Posterior vena cava (tissue), 2 donors: ENCODE measurements around the gene MAN2B2. TPM values are rescaled to one million over a fixed set of nuclear protein-coding genes. Genes with fewer than 3 reads are reported as not detected.
"Not testable (repeated sequence)": the region's sequence is repeated elsewhere in the genome, so short reads cannot be mapped to it uniquely, and the experiment has no call there.

Experiments used
- DNase-seq: peaks from one replicate; pipeline ENCODE4 v3.0.0-alpha.2; 2020; ENCODE audit warnings: low spot score
- intact Hi-C, 2 donors: fragments of 100-400 bp; cut with DNase I; formaldehyde crosslinking; loops; one replicate each; pipeline versions ENCODE4 v1.14.1 to v1.14.2; 2022 to 2023
- total RNA-seq, 2 donors: library from RNA; stranded (reverse); fragmentation: NEBNext Ultra II Directional; extraction: Animal tissue kit (Norgen Biotek cat#: 25700); gene quantifications; one replicate each; pipeline ENCODE4 v1.2.1, GENCODE V29; 2021
- donor health status: DM: yes; HTN: yes; CAD: no.
- donor health status: DM: yes; HTN: yes; CAD: no.

MAN2B2 gene
- total RNA-seq, 2 donors from 2014 or later = 23.7 to 36.3 TPM

GRCh38 chr4:6655924-6656323, 80.9 kb downstream of the MAN2B2 start:
- intact Hi-C loops = no loop called here
- no peak for DNase-seq

GRCh38 chr4:6657242-6658208, 82.5 kb downstream of the MAN2B2 start:
- intact Hi-C loops = no loop called here
- DNase-seq = no peak

DNA sequence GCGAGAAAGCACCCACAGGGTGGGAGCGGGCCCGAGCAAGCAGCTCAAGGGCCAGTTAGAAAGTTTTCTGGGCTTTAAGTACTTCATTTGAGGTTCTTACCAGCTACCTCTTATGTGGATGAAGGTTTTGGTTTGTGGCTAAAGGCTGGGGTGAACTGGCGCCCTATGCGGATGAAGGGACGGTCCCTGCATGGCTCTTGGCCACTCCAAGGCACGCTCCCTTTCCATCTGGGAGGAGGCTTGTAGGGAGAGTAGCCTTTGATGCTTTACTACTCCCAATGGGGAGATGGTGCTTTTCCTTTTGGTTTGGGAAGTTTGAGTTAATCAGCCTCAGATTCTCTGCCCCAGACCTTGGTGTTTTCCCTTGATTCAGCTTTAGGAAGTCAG, 83.2 kb downstream of the MAN2B2 start:
- no peak for DNase-seq
- intact Hi-C loops = no loop called here

DNA sequence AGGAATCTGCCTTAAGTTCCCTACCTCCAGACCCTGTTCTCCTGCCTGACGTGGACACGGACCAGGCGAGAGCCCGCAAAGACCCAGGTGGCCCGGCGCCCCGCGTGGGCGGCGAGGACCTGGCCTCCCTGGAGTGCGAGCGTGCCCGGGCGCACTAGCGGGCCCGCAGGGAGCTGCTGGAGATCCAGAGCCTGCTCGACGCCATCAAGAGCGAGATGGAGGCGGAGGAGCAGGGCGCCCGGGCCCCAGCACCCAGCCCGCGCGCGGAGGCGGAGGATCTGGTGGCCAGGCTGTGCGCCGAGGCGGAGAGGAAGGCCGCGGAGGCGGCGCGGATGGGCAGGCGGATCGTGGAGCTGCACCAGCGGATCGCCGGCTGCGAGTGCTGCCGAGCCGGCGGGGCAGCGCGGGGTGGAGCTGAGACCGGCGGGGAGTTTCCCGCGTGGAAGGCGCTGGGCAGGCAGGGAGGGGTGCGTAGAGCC, 83.6 kb downstream of the MAN2B2 start:
- intact Hi-C loops = no loop called here
- no peak for DNase-seq

DNA sequence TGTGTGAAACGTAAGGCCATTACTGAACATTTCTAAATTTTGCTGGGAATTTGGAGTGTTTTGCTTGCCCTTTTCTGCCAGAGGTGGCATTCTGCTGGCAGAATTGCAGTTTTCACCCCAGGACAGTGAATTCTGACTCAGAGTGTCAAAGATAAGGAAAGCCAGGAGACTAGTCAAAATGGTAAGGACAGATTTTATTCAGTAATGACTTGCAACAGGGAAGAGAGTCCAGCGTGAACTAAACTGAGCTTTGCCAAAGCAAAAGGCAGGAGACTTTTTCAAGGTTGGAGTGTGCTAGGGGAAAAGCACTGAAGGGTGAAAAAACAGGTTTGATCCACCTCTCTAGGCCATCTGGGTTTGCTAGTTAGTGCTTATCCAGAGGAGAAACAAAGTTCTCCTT, 84.9 kb downstream of the MAN2B2 start:
- intact Hi-C loops = no loop called here
- DNase-seq = no peak

GRCh38 chr4:6660430-6660829, 85.4 kb downstream of the MAN2B2 start:
- no peak for DNase-seq
- intact Hi-C loops = no loop called here

- no peak for DNase-seq
- intact Hi-C loops = no loop called here
Measured at GRCh38 chr4:6662591-6662990, 87.6 kb downstream of the MAN2B2 start.

GRCh38 chr4:6663596-6664393, 88.8 kb downstream of the MAN2B2 start:
- intact Hi-C loops = no loop called here
- DNase-seq = no peak

GRCh38 chr4:6665320-6665654, 90.3 kb downstream of the MAN2B2 start:
- intact Hi-C loops = no loop called here

GRCh38 chr4:6668391-6668790, 93.4 kb downstream of the MAN2B2 start:
- DNase-seq = no peak
- intact Hi-C loops = no loop called here

More at GRCh38 chr4:6665320-6665654, 90.3 kb downstream of the MAN2B2 start:
- no peak for DNase-seq

DNA sequence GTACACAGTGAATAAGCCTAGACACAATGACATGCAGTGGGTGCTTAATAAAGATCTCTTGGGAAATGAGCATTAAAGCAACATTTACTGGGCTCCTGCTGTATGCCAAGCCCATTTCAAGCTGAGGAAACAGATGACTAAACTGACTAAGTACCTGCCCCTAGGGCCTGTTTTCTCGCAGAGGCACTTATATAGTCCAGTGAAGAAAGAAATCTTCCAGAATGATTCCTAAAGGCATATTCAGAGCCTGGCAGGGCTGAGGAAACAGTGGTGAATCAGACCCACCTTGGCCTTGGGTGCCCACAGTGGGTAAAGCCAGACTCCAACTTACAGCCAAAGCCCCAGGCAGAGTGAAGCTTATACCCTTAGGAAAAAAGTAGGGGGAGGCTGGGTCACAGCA, 96.7 kb downstream of the MAN2B2 start:
- intact Hi-C loops = no loop called here
- DNase-seq = no peak

GRCh38 chr4:6672131-6672530, 97.1 kb downstream of the MAN2B2 start:
- intact Hi-C loops = no loop called here
- DNase-seq = no peak

- intact Hi-C loops, DNase-seq: not testable (repeated sequence)
Measured at GRCh38 chr4:6672541-6673190, 97.7 kb downstream of the MAN2B2 start.

Other genes starting within 250 kb of the MAN2B2 start
- 10 to 100 TPM in 1 of 2 donors, 1 to 10 TPM in 1; 3.9 to 18.3 TPM for gene PPP2R2C, start 102.6 kb upstream of the MAN2B2 start, total RNA-seq
- 100 to 1,000 TPM; 223 to 237 TPM for gene MRFAP1, start 65.5 kb downstream of the MAN2B2 start, total RNA-seq
- gene S100P, start 118.7 kb downstream of the MAN2B2 start, total RNA-seq = 1 to 10 TPM; 3.5 to 7.8 TPM
- gene MRFAP1L1, start 134.7 kb downstream of the MAN2B2 start, total RNA-seq = 10 to 100 TPM; 35.9 to 43.8 TPM
- 1 to 10 TPM; 8.3 to 9.7 TPM for gene BLOC1S4, start 141.0 kb downstream of the MAN2B2 start, total RNA-seq
- gene KIAA0232, start 207.5 kb downstream of the MAN2B2 start, total RNA-seq = 10 to 100 TPM; 29.1 to 32.9 TPM